Trophoblast cell (in vitro differentiated cells and primary cell): ENCODE measurements around the gene VPS9D1.

Source experiments
- DNase-seq, 2 donors: peaks; one replicate each; pipeline ENCODE4 v3.0.0-alpha.2; 2016
- H2AFZ ChIP-seq: 2 replicates; pipeline ENCODE4 v1.6.1; 2013; ENCODE audit warnings: low read length, moderate library complexity, mild to moderate bottlenecking; ENCODE audit not compliant: insufficient read depth, poor library complexity
- H2AK5ac ChIP-seq: 2 replicates; pipeline ENCODE4 v1.6.1; 2013; ENCODE audit warnings: mild to moderate bottlenecking, low read length
- H2BK120ac ChIP-seq: 2 replicates; pipeline ENCODE4 v1.6.1; 2013; ENCODE audit warnings: low read length, mild to moderate bottlenecking, moderate library complexity; ENCODE audit not compliant: insufficient read depth, poor library complexity
- H2BK12ac ChIP-seq: 2 replicates; pipeline ENCODE4 v1.6.1; 2013; ENCODE audit warnings: mild to moderate bottlenecking, low read length, moderate library complexity
- H2BK5ac ChIP-seq: 2 replicates; pipeline ENCODE4 v1.6.1; 2013; ENCODE audit warnings: low read length, low read depth, moderate library complexity, mild to moderate bottlenecking; ENCODE audit not compliant: poor library complexity
- H3K14ac ChIP-seq: 2 replicates; pipeline ENCODE4 v1.6.1; 2013; ENCODE audit warnings: mild to moderate bottlenecking, low read length
- H3K18ac ChIP-seq: 2 replicates; pipeline ENCODE4 v1.6.1; 2013; ENCODE audit warnings: mild to moderate bottlenecking, low read length
- H3K23ac ChIP-seq: 2 replicates; pipeline ENCODE4 v1.6.1; 2013; ENCODE audit warnings: low read length
- H3K27ac ChIP-seq: 2 replicates; pipeline ENCODE4 v1.5.1; 2013; ENCODE audit warnings: low read depth, mild to moderate bottlenecking, inconsistent platforms, low read length, moderate library complexity
- H3K27me3 ChIP-seq: 2 replicates; pipeline ENCODE4 v1.6.1; 2013; ENCODE audit warnings: inconsistent platforms, mild to moderate bottlenecking, low read length, moderate library complexity; ENCODE audit not compliant: insufficient read depth
- H3K36me3 ChIP-seq, 2 experiments: 1 replicate in 1 of 2; 2 replicates in 1 of 2; pipeline ENCODE4 v1.6.1; 2013; ENCODE audit warnings: low read length in 2 of 2, mild to moderate bottlenecking in 2 of 2, moderate library complexity in 1 of 2; ENCODE audit not compliant: insufficient read depth in 2 of 2, control insufficient read depth in 1 of 2
- H3K4ac ChIP-seq: 2 replicates; pipeline ENCODE4 v1.6.1; 2013; ENCODE audit warnings: low read depth, mild to moderate bottlenecking, low read length, moderate library complexity
- H3K4me1 ChIP-seq, 2 experiments: 1 replicate in 1 of 2; 2 replicates in 1 of 2; pipeline ENCODE4 v1.6.1; 2013; ENCODE audit warnings: low read length in 2 of 2, mild to moderate bottlenecking in 2 of 2, moderate library complexity in 1 of 2; ENCODE audit not compliant: insufficient read depth in 2 of 2, control insufficient read depth in 1 of 2
- H3K4me2 ChIP-seq: 2 replicates; pipeline ENCODE4 v1.6.1; 2013; ENCODE audit warnings: inconsistent platforms, mild to moderate bottlenecking, low read length, moderate library complexity
- H3K4me3 ChIP-seq: 2 replicates; pipeline ENCODE4 v1.5.1; 2013; ENCODE audit warnings: mild to moderate bottlenecking, low read depth, low read length, inconsistent platforms
- H3K79me1 ChIP-seq: one replicate; pipeline ENCODE4 v1.6.1; 2013; ENCODE audit warnings: low read length
- H3K79me2 ChIP-seq: 2 replicates; pipeline ENCODE4 v1.6.1; 2013; ENCODE audit warnings: low read length, mild to moderate bottlenecking; ENCODE audit not compliant: control insufficient read depth, insufficient read depth, poor library complexity
- H3K9ac ChIP-seq: 2 replicates; pipeline ENCODE4 v1.6.1; 2013; ENCODE audit warnings: mild to moderate bottlenecking, low read length
- H3K9me3 ChIP-seq: 2 replicates; pipeline ENCODE4 v1.6.1; 2013; ENCODE audit warnings: low read depth, mild to moderate bottlenecking, control low read depth, inconsistent platforms, low read length; ENCODE audit not compliant: insufficient read depth
- H4K12ac ChIP-seq: 2 replicates; pipeline ENCODE4 v1.6.1; 2013; ENCODE audit warnings: low read depth, mild to moderate bottlenecking, low read length, moderate library complexity
- H4K8ac ChIP-seq: 2 replicates; pipeline ENCODE4 v1.6.1; 2013; ENCODE audit warnings: low read depth, mild to moderate bottlenecking, low read length, moderate library complexity
- H4K91ac ChIP-seq: one replicate; pipeline ENCODE4 v1.6.1; 2013; ENCODE audit warnings: low read depth, mild to moderate bottlenecking, low read length, moderate library complexity
- WGBS: extraction: QIAGEN DNeasy Blood & Tissue Kit; methylation state at CpG from one replicate; pipeline ENCODE4 v1.1.7; 2013; ENCODE audit warnings: missing lambda C conversion rate; ENCODE audit not compliant: insufficient read length, insufficient coverage; ENCODE audit errors: extremely low coverage; 5-methylcytosine and 5-hydroxymethylcytosine counted together

VPS9D1 gene

GRCh38 chr16:89732918-89733242 lies 12.2 kb upstream of the VPS9D1 start:
- Histone ChIP-seq H3K9ac (no peak overlapping the region), H2BK12ac (no peak overlapping the region), H3K23ac (no peak overlapping the region), H2AK5ac (no peak overlapping the region), H3K4me2 (no peak overlapping the region), H4K8ac (no peak overlapping the region), H4K12ac (no peak overlapping the region), H3K27ac (no peak overlapping the region), H2AFZ (no peak overlapping the region), H3K4me3 (no peak overlapping the region), H3K9me3 (peaks cover 2% of the 10 kb centered on the region), H3K4me1 (no peaks in the 10 kb centered on the region), H3K79me2 (no peaks in the 10 kb centered on the region), H3K36me3 (peaks cover 74 to 76% of the 10 kb centered on the region in 2 experiments), H4K91ac (no peak overlapping the region), H3K14ac (no peak overlapping the region), H3K79me1 (no peaks in the 10 kb centered on the region), H3K4ac (no peak overlapping the region), H2BK120ac (no peak overlapping the region), H3K27me3 (no peaks in the 10 kb centered on the region), H3K18ac (no peak overlapping the region), H2BK5ac (no peak overlapping the region)
- DNase-seq = no peak
- WGBS = no CpG with 5 or more reads among the region's 9 CpGs

DNA sequence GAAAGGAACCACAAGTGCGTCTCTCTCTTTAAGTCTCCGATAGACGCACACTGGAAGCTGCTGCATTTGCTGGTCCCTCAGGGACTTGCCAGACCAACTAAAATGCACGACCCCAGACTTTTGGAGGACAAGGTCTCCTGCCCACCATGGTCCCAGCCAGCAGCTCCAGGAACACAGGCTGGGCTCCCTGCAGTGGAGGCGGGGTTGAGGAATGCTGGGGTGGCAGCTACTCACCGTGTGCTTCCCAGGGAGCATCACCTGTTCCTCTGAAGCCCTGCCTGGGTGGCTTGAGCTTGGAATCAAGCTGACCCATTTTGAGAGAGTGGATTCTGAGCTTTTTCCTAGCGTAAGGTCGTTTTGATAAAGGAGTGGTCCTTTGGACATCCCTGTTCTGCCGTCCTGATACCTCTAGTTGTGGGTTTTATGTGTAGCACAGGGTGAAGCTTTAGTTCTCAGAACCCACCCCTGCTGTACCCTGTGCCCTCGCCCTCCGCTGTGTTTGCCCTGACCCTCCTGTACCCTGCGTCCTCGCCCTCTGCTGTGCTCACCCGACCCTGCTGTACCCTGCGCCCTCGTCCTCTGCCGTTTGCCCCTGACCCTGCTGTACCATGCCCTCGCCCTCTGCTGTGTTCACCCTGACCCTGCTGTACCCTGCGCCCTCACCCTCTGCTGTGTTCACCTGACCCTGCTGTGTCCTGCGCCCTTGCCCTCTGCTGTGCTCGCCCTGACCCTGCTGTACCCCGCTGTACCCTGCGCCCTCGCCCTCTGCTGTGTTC lies 11.6 kb upstream of the VPS9D1 start:
- no peak overlapping the region for H3K4me2 ChIP-seq
- no peak overlapping the region for H2AK5ac ChIP-seq
- peaks cover 4% of the 10 kb centered on the region for H3K9me3 ChIP-seq
- no peak overlapping the region for H4K8ac ChIP-seq
- H3K9ac ChIP-seq = no peak overlapping the region
- H3K18ac ChIP-seq = no peak overlapping the region
- H2BK5ac ChIP-seq = no peak overlapping the region
- no peaks in the 10 kb centered on the region for H3K79me2 ChIP-seq
- no peak overlapping the region for H4K12ac ChIP-seq
- H3K4me3 ChIP-seq = no peak overlapping the region
- no peaks in the 10 kb centered on the region for H3K27me3 ChIP-seq
- H2BK120ac ChIP-seq = no peak overlapping the region
- no peak overlapping the region for H3K23ac ChIP-seq
- no peak overlapping the region for H3K4ac ChIP-seq
- H3K36me3 ChIP-seq = peaks cover 74 to 76% of the 10 kb centered on the region in 2 experiments
- WGBS = no CpG with 5 or more reads among the region's 24 CpGs
- H3K27ac ChIP-seq = no peak overlapping the region
- no peaks in the 10 kb centered on the region for H3K79me1 ChIP-seq
- no peak overlapping the region for H2BK12ac ChIP-seq
- H4K91ac ChIP-seq = no peak overlapping the region
- H3K4me1 ChIP-seq = no peaks in the 10 kb centered on the region
- DNase-seq = no peak
- H3K14ac ChIP-seq = no peak overlapping the region
- H2AFZ ChIP-seq = no peak overlapping the region

GRCh38 chr16:89730610-89731234 lies 10.0 kb upstream of the VPS9D1 start:
- no peaks in the 10 kb centered on the region for H3K79me1 ChIP-seq
- H3K23ac ChIP-seq = no peak overlapping the region
- H2AK5ac ChIP-seq = no peak overlapping the region
- H3K14ac ChIP-seq = no peak overlapping the region
- no peak overlapping the region for H3K4me2 ChIP-seq
- WGBS = no CpG with 5 or more reads among the region's 22 CpGs
- no peak overlapping the region for H4K12ac ChIP-seq
- H2AFZ ChIP-seq = no peak overlapping the region
- no peak for DNase-seq
- H3K9me3 ChIP-seq = peaks cover 4% of the 10 kb centered on the region
- H3K27ac ChIP-seq = no peak overlapping the region
- no peak overlapping the region for H3K4me3 ChIP-seq
- H3K27me3 ChIP-seq = no peaks in the 10 kb centered on the region
- H3K36me3 ChIP-seq = peaks cover 64 to 65% of the 10 kb centered on the region in 2 experiments
- H3K79me2 ChIP-seq = no peaks in the 10 kb centered on the region
- H3K18ac ChIP-seq = no peak overlapping the region
- H2BK5ac ChIP-seq = no peak overlapping the region
- H2BK120ac ChIP-seq = no peak overlapping the region
- H3K4ac ChIP-seq = no peak overlapping the region
- no peak overlapping the region for H2BK12ac ChIP-seq
- no peak overlapping the region for H4K91ac ChIP-seq
- no peaks in the 10 kb centered on the region for H3K4me1 ChIP-seq
- no peak overlapping the region for H4K8ac ChIP-seq
- H3K9ac ChIP-seq = no peak overlapping the region

DNA sequence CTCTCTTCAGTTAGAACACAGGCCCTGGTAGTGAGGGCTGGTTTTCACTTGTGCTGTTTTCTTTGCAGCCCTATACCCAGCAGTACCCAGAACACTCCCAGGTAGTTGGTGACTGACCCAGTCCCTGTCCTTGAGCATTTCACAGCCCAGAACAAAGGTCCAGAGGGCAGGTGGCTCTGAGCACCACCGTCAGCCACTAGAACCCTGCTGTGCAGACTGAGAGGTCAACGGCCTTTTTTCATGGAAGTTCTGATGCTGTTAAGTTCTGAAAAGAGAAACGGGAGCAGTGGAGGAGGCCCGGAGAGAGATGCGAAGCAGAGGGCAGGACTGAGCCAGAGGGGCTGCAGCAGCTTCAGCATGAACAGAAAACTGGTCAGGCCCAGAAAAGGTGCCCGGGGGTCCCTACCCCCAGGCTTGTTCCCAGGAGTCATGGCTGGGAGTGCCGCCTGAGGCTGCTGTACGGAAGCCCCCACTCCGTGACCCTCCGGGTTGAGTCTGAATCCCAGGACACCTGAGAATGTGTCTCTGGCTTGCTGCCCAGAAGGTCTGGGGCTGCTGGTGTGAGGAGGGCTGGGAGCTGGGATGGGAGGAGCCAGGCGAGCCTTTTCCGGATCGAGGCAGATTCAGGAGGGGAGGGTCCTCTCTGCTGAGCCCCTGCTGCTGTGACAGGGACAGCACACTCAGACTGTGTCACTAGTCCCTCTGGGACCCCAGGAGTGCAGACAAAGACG lies 9.3 kb upstream of the VPS9D1 start:
- Histone ChIP-seq H3K18ac (no peak overlapping the region), H4K12ac (no peak overlapping the region), H2BK120ac (no peak overlapping the region), H4K8ac (no peak overlapping the region), H2AFZ (no peak overlapping the region), H3K27ac (no peak overlapping the region), H3K9me3 (peaks cover 4% of the 10 kb centered on the region), H3K14ac (no peak overlapping the region), H3K79me1 (no peaks in the 10 kb centered on the region), H3K4me2 (no peak overlapping the region), H3K27me3 (no peaks in the 10 kb centered on the region), H2BK5ac (no peak overlapping the region), H4K91ac (no peak overlapping the region), H3K79me2 (no peaks in the 10 kb centered on the region), H3K4me3 (no peak overlapping the region), H2BK12ac (no peak overlapping the region), H3K4me1 (no peaks in the 10 kb centered on the region), H2AK5ac (no peak overlapping the region), H3K4ac (no peak overlapping the region), H3K36me3 (peaks cover 59 to 63% of the 10 kb centered on the region in 2 experiments), H3K9ac (no peak overlapping the region), H3K23ac (no peak overlapping the region)
- WGBS = no CpG with 5 or more reads among the region's 14 CpGs
- no peak for DNase-seq
